ENCODE results near the gene HPN. TPM values are rescaled to one million over a fixed set of nuclear protein-coding genes. Genes with fewer than 3 reads are reported as not detected.
A peak's percentile ranks its signal among the peaks of the same experiment; 100 is the strongest.

The HPN gene
- total and polyA plus RNA-seq, 10 of the 15 experiments (the other 5 are each of a cell fraction or from before 2014, with no cell fraction given): 0.21 to 0.35 TPM; not detected in 8

DNA sequence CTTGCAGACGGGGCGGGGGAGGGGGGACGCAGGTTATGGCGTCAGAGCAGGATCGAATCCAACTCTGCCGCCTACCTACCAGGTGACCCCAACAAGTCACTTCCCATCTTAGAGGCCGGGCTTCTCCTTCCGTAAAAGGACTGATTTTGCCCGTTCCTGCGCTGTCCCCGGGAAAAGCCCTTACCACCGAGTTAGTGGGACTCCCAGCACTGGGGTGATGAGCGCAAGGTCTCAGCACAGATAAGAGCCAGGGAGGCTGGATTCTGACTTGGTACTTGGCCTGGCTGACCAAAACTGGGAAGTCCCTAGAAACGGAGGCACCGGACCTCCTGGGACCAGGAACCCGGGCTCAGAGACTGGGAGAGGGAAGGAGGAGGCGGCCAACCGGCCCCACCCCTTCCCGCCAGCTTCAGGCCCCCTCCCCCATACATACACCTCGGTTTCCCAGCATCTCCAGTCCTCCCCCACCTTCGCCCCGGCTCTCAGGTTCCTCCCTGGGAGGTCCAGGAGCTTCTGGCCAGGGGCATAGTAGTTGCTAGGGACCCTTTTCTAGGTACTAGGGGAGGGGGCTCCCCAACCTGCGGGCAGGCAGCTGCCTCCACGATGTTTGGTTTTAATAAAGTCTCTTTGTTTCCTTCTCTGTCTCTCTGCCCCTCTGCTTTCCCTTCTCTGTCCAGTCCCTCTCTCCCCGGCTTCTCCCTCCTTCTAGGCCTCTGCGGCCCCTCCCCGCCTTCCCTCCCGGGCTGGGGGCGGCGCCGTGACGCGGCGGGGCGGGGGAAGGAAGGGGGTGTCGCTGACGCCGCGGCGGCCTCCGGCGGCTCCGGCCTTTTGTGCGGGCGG is 41.8 kb upstream of the HPN start, which contains the start of gene GRAMD1A (continued):
- TF ChIP-seq PBX3 (IDR thresholded peaks at IDR 0.05; ENCODE audit: insufficient replicate concordance, low read depth, low read length): no peak

- CTCF ChIA-PET: interaction anchor here (1.6 to 2.2 kb wide), 2 partner anchors 11 to 135 kb away, joined by 3 to 5 read pairs; partner anchors contain the start of gene LGI4
- intact Hi-C loops (cut with micrococcal nuclease; ENCODE audit: unreplicated experiment): no loop called here
- ATAC-seq (no peak), FAIRE-seq (no peak), DNase-seq (ENCODE audit: low read depth, low spot score) (no peak)
- Histone ChIP-seq H3K9ac (ENCODE audit: control insufficient read depth, insufficient read depth, low read length) (peak overlapping the region; percentile 94; the same call in 1 of the 2 replicates), H3K27ac (ENCODE audit: control insufficient read depth, insufficient read depth) (peak overlapping the region; percentile 86; the same call in 1 of the 2 replicates), H3K4me1 (ENCODE audit: control insufficient read depth, insufficient read depth, low read length) (peaks cover 43% of the 10 kb centered on the region), H3K27me3 (replicated peaks in 1 of 2; ENCODE audit: control insufficient read depth in 2 of 2, insufficient read depth in 2 of 2, low read length in 1 of 2) (no peaks in the 10 kb centered on the region), H4K20me1 (ENCODE audit: control insufficient read depth, insufficient read depth) (peaks cover 6% of the 10 kb centered on the region; the same call in 1 of the 2 replicates), H3K9me3 (replicated peaks; ENCODE audit: control insufficient read depth, insufficient read depth, low read length) (no peaks in the 10 kb centered on the region; the same call in 2 of the 3 replicates), H3K4me3 (peak overlapping the region; percentile 95), H3K36me3 (ENCODE audit: control insufficient read depth in 2 of 2, insufficient read depth in 2 of 2, low read length in 1 of 2) (peaks cover 3 to 4% of the 10 kb centered on the region in 2 experiments; a peak in 3 of 4 replicates), H2AFZ (ENCODE audit: control insufficient read depth, low read depth, low read length) (no peak overlapping the region; the same call in 1 of the 2 replicates), H3K4me2 (ENCODE audit: control insufficient read depth, insufficient read depth) (0 out of 2 replicates have a peak overlapping the region, but pooled peaks have one; percentile 96), H3K79me2 (ENCODE audit: control insufficient read depth, insufficient read depth, low read length) (peaks cover 48% of the 10 kb centered on the region)
- BruUV-seq (replicated peaks): no TSS peak
- in situ Hi-C loops (cut with MboI): no loop called here
- POLR2A ChIA-PET: interaction anchor here (0.7 to 4.7 kb wide), 2 partner anchors 10 to 18 kb away, joined by 8 to 38 read pairs; no protein-coding TSS in a partner anchor
- SMC1A ChIA-PET (ENCODE audit: uncharacterized antibody, unreplicated experiment): interaction anchor here (1.1 to 1.7 kb wide), 2 partner anchors 10 to 11 kb away, joined by 3 to 6 read pairs; no protein-coding TSS in a partner anchor
- 0% methylated on average over 1 of the region's 37 CpGs for WGBS (ENCODE audit: insufficient coverage, insufficient replicate concordance, low lambda C conversion rate, missing lambda C conversion rate)
- RAD21 ChIA-PET (ENCODE audit: unreplicated experiment): interaction anchor here (1.4 to 3.5 kb wide), 2 partner anchors 11 to 28 kb away, joined by 3 to 33 read pairs; no protein-coding TSS in a partner anchor
- TF ChIP-seq HDAC6 (IDR thresholded peaks at IDR 0.05; ENCODE audit: unreplicated experiment): no peak
- no peak for TF ChIP-seq PAX8 (IDR thresholded peaks at IDR 0.05)
- TF ChIP-seq MTA2 (IDR thresholded peaks at IDR 0.05; ENCODE audit: low read depth): no peak
- TF ChIP-seq POU2F2 (IDR thresholded peaks at IDR 0.05; ENCODE audit: borderline replicate concordance, low read depth, low read length): no peak
- TF ChIP-seq TCF3 (IDR thresholded peaks at IDR 0.05; ENCODE audit: borderline replicate concordance, insufficient read depth, low read depth, low read length): 0 out of 2 replicates have a peak, but pooled peaks have one; percentile 7
- no peak for TF ChIP-seq MXI1 (IDR thresholded peaks at IDR 0.05; ENCODE audit: low read depth, low read length)
- no peak for TF ChIP-seq PML (IDR thresholded peaks at IDR 0.05; ENCODE audit: low read length)
- TF ChIP-seq NR2F1 (conservative IDR thresholded peaks at IDR 0.05): peak; percentile 55
- TF ChIP-seq CHD1 (IDR thresholded peaks at IDR 0.05; ENCODE audit: low read depth, low read length): no peak
- TF ChIP-seq BACH1 (IDR thresholded peaks at IDR 0.05; ENCODE audit: borderline replicate concordance): peak; percentile 56; the same call in 1 of the 2 replicates
- TF ChIP-seq ZZZ3 (IDR thresholded peaks at IDR 0.05; ENCODE audit: control insufficient read depth, insufficient read length, low read depth): no peak
- TF ChIP-seq ZNF622 (IDR thresholded peaks at IDR 0.05): no peak
- no peak for TF ChIP-seq GABPA (IDR thresholded peaks at IDR 0.05; ENCODE audit: low read depth)
- no peak for TF ChIP-seq SREBF2 (IDR thresholded peaks at IDR 0.05; ENCODE audit: low read length)
- no peak for TF ChIP-seq KDM1A (IDR thresholded peaks at IDR 0.05; ENCODE audit: borderline replicate concordance)
- TF ChIP-seq POLR2AphosphoS2 (IDR thresholded peaks at IDR 0.05; ENCODE audit: low read depth, low read length): no peak
- no peak for TF ChIP-seq RELA (IDR thresholded peaks at IDR 0.05; ENCODE audit: borderline replicate concordance, partially characterized antibody)
- TF ChIP-seq CHD4 (IDR thresholded peaks at IDR 0.05): no peak
- no peak for TF ChIP-seq TCF7 (IDR thresholded peaks at IDR 0.05; ENCODE audit: borderline replicate concordance)
- no peak for TF ChIP-seq CHD2 (IDR thresholded peaks at IDR 0.05; ENCODE audit: borderline replicate concordance, low read depth, low read length)
- peak; percentile 69 for TF ChIP-seq POLR2A (IDR thresholded peaks at IDR 0.05; ENCODE audit: low read depth, low read length)
- TF ChIP-seq IRF5 (IDR thresholded peaks at IDR 0.05; ENCODE audit: borderline replicate concordance): no peak
Measured at GRCh38 chr19:35000338-35000646, 41.2 kb upstream of the HPN start.
